ENCODE measurements around the gene GPAM. TPM values are rescaled to one million over a fixed set of nuclear protein-coding genes. Genes with fewer than 3 reads are reported as not detected.

GPAM gene
- total and polyA plus RNA-seq, 3 donors from 2014 or later: 25.1 to 37.6 (median 36.7) TPM

- Histone ChIP-seq H3K27ac (peak overlapping the region; percentile 44 to 66), H3K36me3 (ENCODE audit: low read depth, missing control alignments) (no peaks in the 10 kb centered on the region), H3K4me3 (no peak overlapping the region), H3K4me1 (peaks cover 16% of the 10 kb centered on the region), H3K27me3 (no peaks in the 10 kb centered on the region), H3K9me3 (no peaks in the 10 kb centered on the region)
- TF ChIP-seq POLR2A (IDR thresholded peaks at IDR 0.05) (no peak), CTCF (IDR thresholded peaks at IDR 0.05) (no peak)
- DNase-seq: peak; percentile 53
- 44 to 66% methylated on average over 4 of the region's 4 CpGs for WGBS, 2 donors
- intact Hi-C loops (cut with DNase I; ENCODE audit: low total_unique reads): no loop called here
Measured at GRCh38 chr10:112210666-112211065, 27.1 kb upstream of the GPAM start.

GRCh38 chr10:112209684-112210131, 26.1 kb upstream of the GPAM start:
- no peak overlapping the region for H3K27ac ChIP-seq

GRCh38 chr10:112208997-112209396, 25.4 kb upstream of the GPAM start:
- DNase-seq: no peak
- Histone ChIP-seq H3K9me3 (no peaks in the 10 kb centered on the region), H3K4me1 (peaks cover 16% of the 10 kb centered on the region), H3K4me3 (no peak overlapping the region), H3K27me3 (no peaks in the 10 kb centered on the region), H3K36me3 (ENCODE audit: low read depth, missing control alignments) (no peaks in the 10 kb centered on the region), H3K27ac (no peak overlapping the region)
- TF ChIP-seq CTCF (IDR thresholded peaks at IDR 0.05) (no peak), POLR2A (IDR thresholded peaks at IDR 0.05) (no peak)
- intact Hi-C loops (cut with DNase I; ENCODE audit: low total_unique reads): no loop called here
- WGBS, 2 donors: 51 to 52% methylated on average over 6 of the region's 6 CpGs

More at GRCh38 chr10:112209684-112210131, 26.1 kb upstream of the GPAM start:
- TF ChIP-seq POLR2A (IDR thresholded peaks at IDR 0.05) (no peak), CTCF (IDR thresholded peaks at IDR 0.05) (no peak)
- no peak for DNase-seq
- Histone ChIP-seq H3K27me3 (no peaks in the 10 kb centered on the region), H3K9me3 (no peaks in the 10 kb centered on the region), H3K4me3 (no peak overlapping the region), H3K4me1 (peaks cover 16% of the 10 kb centered on the region), H3K36me3 (ENCODE audit: low read depth, missing control alignments) (no peaks in the 10 kb centered on the region)
- intact Hi-C loops (cut with DNase I; ENCODE audit: low total_unique reads): no loop called here
- 68 to 72% methylated on average over 6 to 7 of the region's 7 CpGs for WGBS, 2 donors

GRCh38 chr10:112208292-112208691, 24.7 kb upstream of the GPAM start:
- no peaks in the 10 kb centered on the region for H3K36me3 ChIP-seq (ENCODE audit: low read depth, missing control alignments)
- H3K27ac ChIP-seq: no peak overlapping the region
- WGBS, 2 donors: 66 to 68% methylated on average over 4 of the region's 4 CpGs
- H3K4me3 ChIP-seq: no peak overlapping the region
- no peak for DNase-seq
- intact Hi-C loops (cut with DNase I; ENCODE audit: low total_unique reads): no loop called here
- H3K9me3 ChIP-seq: no peaks in the 10 kb centered on the region
- H3K27me3 ChIP-seq: no peaks in the 10 kb centered on the region
- peaks cover 16% of the 10 kb centered on the region for H3K4me1 ChIP-seq
- TF ChIP-seq CTCF (IDR thresholded peaks at IDR 0.05) (no peak), POLR2A (IDR thresholded peaks at IDR 0.05) (no peak)

- no peaks in the 10 kb centered on the region for H3K9me3 ChIP-seq
- no peaks in the 10 kb centered on the region for H3K36me3 ChIP-seq (ENCODE audit: low read depth, missing control alignments)
- intact Hi-C loops (cut with DNase I; ENCODE audit: low total_unique reads): no loop called here
- H3K27me3 ChIP-seq: no peaks in the 10 kb centered on the region
- H3K4me1 ChIP-seq: no peaks in the 10 kb centered on the region
- 64 to 67% methylated on average over 4 of the region's 4 CpGs for WGBS, 2 donors
- H3K27ac ChIP-seq: no peak overlapping the region
- H3K4me3 ChIP-seq: no peak overlapping the region
- DNase-seq: no peak
- TF ChIP-seq POLR2A (IDR thresholded peaks at IDR 0.05) (no peak), CTCF (IDR thresholded peaks at IDR 0.05) (no peak)
Measured at GRCh38 chr10:112203328-112204076, 19.9 kb upstream of the GPAM start.
